ENCODE results near the gene STARD13.

STARD13 gene

GRCh38 chr13:33261387-33262061 lies 24.0 kb downstream of the STARD13 start:
- TF ChIP-seq CTCF (IDR thresholded peaks at IDR 0.05; ENCODE audit: unreplicated experiment in 3 of 3), result no peak
- Mint-ChIP-seq H3K4me1 (peaks cover 86% of the 10 kb centered on the region), H3K9me3 (no peaks in the 10 kb centered on the region), H3K27ac (peak overlapping the region; percentile 44 to 91 (median 83)), H3K27me3 (ENCODE audit: low read depth) (no peaks in the 10 kb centered on the region), H3K4me3 (no peak overlapping the region), H3K36me3 (ENCODE audit: low read depth) (no peaks in the 10 kb centered on the region)

- TF ChIP-seq CTCF (IDR thresholded peaks at IDR 0.05; ENCODE audit: unreplicated experiment in 3 of 3), result no peak
- Mint-ChIP-seq H3K4me1 (peaks cover 84% of the 10 kb centered on the region), H3K27me3 (ENCODE audit: low read depth) (no peaks in the 10 kb centered on the region), H3K36me3 (ENCODE audit: low read depth) (no peaks in the 10 kb centered on the region), H3K9me3 (no peaks in the 10 kb centered on the region), H3K27ac (peak overlapping the region; percentile 56 to 91 (median 83)), H3K4me3 (peak overlapping the region in 1 of 3 experiments; percentile 60)
Observed at GRCh38 chr13:33260168-33261098, 25.1 kb downstream of the STARD13 start.

GRCh38 chr13:33259296-33259695 lies 26.3 kb downstream of the STARD13 start:
- Mint-ChIP-seq H3K27me3 (ENCODE audit: low read depth) (no peaks in the 10 kb centered on the region), H3K27ac (peak overlapping the region in 1 of 3 experiments; percentile 50), H3K4me1 (peaks cover 73% of the 10 kb centered on the region), H3K4me3 (no peak overlapping the region), H3K9me3 (no peaks in the 10 kb centered on the region), H3K36me3 (ENCODE audit: low read depth) (no peaks in the 10 kb centered on the region)
- TF ChIP-seq CTCF (IDR thresholded peaks at IDR 0.05; ENCODE audit: unreplicated experiment in 3 of 3), result no peak

- Mint-ChIP-seq H3K36me3 (ENCODE audit: low read depth) (no peaks in the 10 kb centered on the region), H3K9me3 (no peaks in the 10 kb centered on the region), H3K4me1 (peaks cover 72% of the 10 kb centered on the region), H3K27ac (peak overlapping the region; percentile 11 to 67 (median 50)), H3K27me3 (ENCODE audit: low read depth) (no peaks in the 10 kb centered on the region), H3K4me3 (no peak overlapping the region)
- no peak for TF ChIP-seq CTCF (IDR thresholded peaks at IDR 0.05; ENCODE audit: unreplicated experiment in 3 of 3)
Observed at GRCh38 chr13:33258808-33259193, 26.8 kb downstream of the STARD13 start.

GRCh38 chr13:33257841-33258807 lies 27.4 kb downstream of the STARD13 start:
- H3K4me1 Mint-ChIP-seq, result peaks cover 72% of the 10 kb centered on the region

More at GRCh38 chr13:33257841-33258807, 27.4 kb downstream of the STARD13 start:
- no peaks in the 10 kb centered on the region for H3K36me3 Mint-ChIP-seq (ENCODE audit: low read depth)
- no peaks in the 10 kb centered on the region for H3K27me3 Mint-ChIP-seq (ENCODE audit: low read depth)
- H3K9me3 Mint-ChIP-seq, result no peaks in the 10 kb centered on the region
- peak overlapping the region in 2 of 3 experiments; percentile 21 to 39 for H3K27ac Mint-ChIP-seq
- TF ChIP-seq CTCF (IDR thresholded peaks at IDR 0.05; ENCODE audit: unreplicated experiment in 3 of 3), result no peak
- H3K4me3 Mint-ChIP-seq, result peak overlapping the region in 1 of 3 experiments; percentile 1
